Hepatocyte (in vitro differentiated cells): ENCODE data around the gene MAGOH. TPM values are rescaled to one million over a fixed set of nuclear protein-coding genes. Genes with fewer than 3 reads are reported as not detected.

Experiments
- DNase-seq: peaks from one replicate; pipeline ENCODE4 v3.0.0-alpha.2; 2016; ENCODE audit warnings: low spot score
- H2AFZ ChIP-seq: fragments of 200-600 bp; sonication (generic); 2 replicates; pipeline ENCODE4 v1.6.0; 2016; ENCODE audit warnings: antibody characterized with exemption, mild to moderate bottlenecking
- H3K27ac ChIP-seq: fragments of 200-600 bp; sonication (generic); 2 replicates; pipeline ENCODE4 v1.5.1; 2016; ENCODE audit warnings: mild to moderate bottlenecking
- H3K27me3 ChIP-seq: fragments of 200-600 bp; sonication (generic); 2 replicates; pipeline ENCODE4 v1.6.1; 2016
- H3K36me3 ChIP-seq: fragments of 200-600 bp; sonication (generic); replicated peaks from 2 replicates; pipeline ENCODE4 v1.5.1; 2016; ENCODE audit warnings: low read depth; ENCODE audit not compliant: insufficient read depth
- H3K4me1 ChIP-seq: fragments of 200-600 bp; sonication (generic); 2 replicates; pipeline ENCODE4 v1.5.1; 2016; ENCODE audit warnings: mild to moderate bottlenecking, moderate library complexity; ENCODE audit not compliant: insufficient read depth
- H3K4me2 ChIP-seq: fragments of 200-600 bp; sonication (generic); 2 replicates; pipeline ENCODE4 v1.6.0; 2016
- H3K4me3 ChIP-seq: fragments of 200-600 bp; sonication (generic); 2 replicates; pipeline ENCODE4 v1.5.1; 2016; ENCODE audit warnings: mild to moderate bottlenecking
- H3K79me2 ChIP-seq: fragments of 200-600 bp; sonication (generic); 2 replicates; pipeline ENCODE4 v1.6.0; 2017; ENCODE audit warnings: mild to moderate bottlenecking
- H3K9me2 ChIP-seq: fragments of 200-600 bp; sonication (generic); replicated peaks from 2 replicates; pipeline ENCODE4 v1.6.0; 2017; ENCODE audit warnings: mild to moderate bottlenecking; ENCODE audit not compliant: insufficient read depth
- H3K9me3 ChIP-seq: fragments of 200-600 bp; sonication (generic); 2 replicates; pipeline ENCODE4 v1.5.1; 2016; ENCODE audit warnings: low read depth, mild to moderate bottlenecking
- H4K20me1 ChIP-seq: fragments of 200-600 bp; sonication (generic); 2 replicates; pipeline ENCODE4 v1.6.0; 2016; ENCODE audit warnings: mild to moderate bottlenecking; ENCODE audit not compliant: insufficient read depth, poor library complexity, severe bottlenecking
- EZH2 ChIP-seq: fragments of 200-600 bp; sonication (generic); IDR thresholded peaks from 2 replicates; pipeline ENCODE4 v1.6.1; 2016; ENCODE audit warnings: antibody characterized with exemption, mild to moderate bottlenecking, borderline replicate concordance
- EZH2phosphoT487 ChIP-seq: fragments of 200-600 bp; sonication (generic); IDR thresholded peaks from one replicate; pipeline ENCODE4 v1.6.1; 2018; ENCODE audit warnings: antibody characterized with exemption, mild to moderate bottlenecking, low read depth, moderate library complexity; ENCODE audit not compliant: unreplicated experiment, severe bottlenecking
- WGBS: methylation state at CpG from one replicate; pipeline ENCODE4 v1.1.6; 2016; ENCODE audit warnings: low lambda C conversion rate; ENCODE audit errors: missing lambda C conversion rate; 5-methylcytosine and 5-hydroxymethylcytosine counted together
- polyA plus RNA-seq: library from polyadenylated mRNA; unstranded; fragments of >200 nt; fragmentation: Nextera tagmentation; extraction: Ambion mirVana; gene quantifications from 2 replicates; pipeline ENCODE4 v1.2.1, GENCODE V29; 2016
- total RNA-seq: library from RNA; depleted of rRNA; stranded (reverse); fragments of >200 nt; gene quantifications from 2 replicates; pipeline ENCODE4 v1.2.3, GENCODE V29; 2014
- TF ChIP-seq, protein P1 (sequence below): fragments of 200-600 bp; sonication (generic); IDR thresholded peaks from 2 replicates; pipeline ENCODE4 v1.5.1; 2016; ENCODE audit warnings: antibody characterized with exemption, mild to moderate bottlenecking; ENCODE audit not compliant: poor library complexity

Gene MAGOH
- total and polyA plus RNA-seq, 2 experiments from 2014 or later, result 28.4 to 35.2 TPM

DNA sequence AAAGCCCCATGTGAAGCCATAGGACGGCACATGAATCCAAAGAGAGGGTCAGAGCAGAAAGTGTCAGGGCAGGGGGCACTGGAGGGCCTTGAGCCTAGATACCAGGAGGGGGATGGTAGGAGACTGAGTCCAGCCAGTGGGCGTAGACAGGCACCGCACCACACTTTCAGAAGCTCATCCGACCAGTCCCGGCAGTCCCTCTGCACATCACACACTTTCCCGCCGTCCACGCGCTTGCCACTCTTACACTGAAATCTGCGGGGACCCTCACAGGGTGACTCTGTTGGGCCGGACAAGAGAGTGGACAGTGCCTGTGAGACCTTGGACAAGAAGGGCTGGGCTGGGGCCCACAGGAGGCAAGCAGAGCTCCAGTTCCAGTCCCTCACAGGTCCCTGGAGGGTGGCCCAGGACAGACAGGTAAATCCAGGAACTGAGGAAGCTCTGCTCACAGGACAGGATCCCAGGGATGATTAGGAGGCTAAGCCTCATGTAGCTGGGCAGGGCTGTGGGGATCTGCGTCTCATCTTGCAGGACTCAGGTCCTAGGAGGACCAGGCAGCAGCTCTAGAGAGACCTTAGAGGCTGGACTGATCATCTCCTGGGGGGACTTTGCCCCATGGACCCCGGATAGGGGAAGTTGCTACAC lies 36.3 kb upstream of the MAGOH start:
- no peak for TF ChIP-seq EZH2phosphoT487
- TF ChIP-seq, protein P1, sequence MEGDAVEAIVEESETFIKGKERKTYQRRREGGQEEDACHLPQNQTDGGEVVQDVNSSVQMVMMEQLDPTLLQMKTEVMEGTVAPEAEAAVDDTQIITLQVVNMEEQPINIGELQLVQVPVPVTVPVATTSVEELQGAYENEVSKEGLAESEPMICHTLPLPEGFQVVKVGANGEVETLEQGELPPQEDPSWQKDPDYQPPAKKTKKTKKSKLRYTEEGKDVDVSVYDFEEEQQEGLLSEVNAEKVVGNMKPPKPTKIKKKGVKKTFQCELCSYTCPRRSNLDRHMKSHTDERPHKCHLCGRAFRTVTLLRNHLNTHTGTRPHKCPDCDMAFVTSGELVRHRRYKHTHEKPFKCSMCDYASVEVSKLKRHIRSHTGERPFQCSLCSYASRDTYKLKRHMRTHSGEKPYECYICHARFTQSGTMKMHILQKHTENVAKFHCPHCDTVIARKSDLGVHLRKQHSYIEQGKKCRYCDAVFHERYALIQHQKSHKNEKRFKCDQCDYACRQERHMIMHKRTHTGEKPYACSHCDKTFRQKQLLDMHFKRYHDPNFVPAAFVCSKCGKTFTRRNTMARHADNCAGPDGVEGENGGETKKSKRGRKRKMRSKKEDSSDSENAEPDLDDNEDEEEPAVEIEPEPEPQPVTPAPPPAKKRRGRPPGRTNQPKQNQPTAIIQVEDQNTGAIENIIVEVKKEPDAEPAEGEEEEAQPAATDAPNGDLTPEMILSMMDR, result no peak
- no peak for TF ChIP-seq EZH2
- H3K79me2 ChIP-seq, result no peaks in the 10 kb centered on the region
- DNase-seq, result no peak

DNA sequence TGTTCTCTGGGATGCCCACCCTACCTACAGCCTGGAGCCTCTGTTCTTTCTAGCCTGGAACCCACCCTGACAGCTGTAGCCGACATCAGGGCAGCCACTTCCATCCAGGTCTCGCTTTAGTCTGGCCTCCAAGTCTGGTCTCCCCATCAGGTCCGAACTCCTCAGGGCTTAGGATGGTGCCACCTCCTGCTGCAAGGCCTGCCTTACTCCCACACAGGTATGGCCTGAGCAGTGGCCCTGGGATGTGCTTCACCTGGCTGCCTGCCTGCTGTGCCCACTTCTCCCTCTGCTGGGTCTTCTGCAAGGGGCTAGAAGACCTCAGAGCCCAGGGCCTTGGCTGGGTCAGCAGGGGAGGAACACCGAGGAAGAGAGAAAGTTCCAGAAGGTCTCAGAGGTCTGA lies 35.7 kb upstream of the MAGOH start:
- H3K27ac ChIP-seq, result no peak overlapping the region
- no peak overlapping the region for H3K4me2 ChIP-seq
- 97% methylated on average over 4 of the region's 4 CpGs for WGBS

More for the DNA sequence above, 36.3 kb upstream of the MAGOH start:
- Histone ChIP-seq H3K4me1 (no peaks in the 10 kb centered on the region), H3K9me2 (no peaks in the 10 kb centered on the region), H3K27ac (no peak overlapping the region), H3K9me3 (no peaks in the 10 kb centered on the region), H2AFZ (no peak overlapping the region), H3K4me2 (no peak overlapping the region), H3K36me3 (no peaks in the 10 kb centered on the region), H3K27me3 (no peaks in the 10 kb centered on the region), H4K20me1 (no peaks in the 10 kb centered on the region), H3K4me3 (no peak overlapping the region)
- WGBS, result 94% methylated on average over 13 of the region's 13 CpGs

DNA sequence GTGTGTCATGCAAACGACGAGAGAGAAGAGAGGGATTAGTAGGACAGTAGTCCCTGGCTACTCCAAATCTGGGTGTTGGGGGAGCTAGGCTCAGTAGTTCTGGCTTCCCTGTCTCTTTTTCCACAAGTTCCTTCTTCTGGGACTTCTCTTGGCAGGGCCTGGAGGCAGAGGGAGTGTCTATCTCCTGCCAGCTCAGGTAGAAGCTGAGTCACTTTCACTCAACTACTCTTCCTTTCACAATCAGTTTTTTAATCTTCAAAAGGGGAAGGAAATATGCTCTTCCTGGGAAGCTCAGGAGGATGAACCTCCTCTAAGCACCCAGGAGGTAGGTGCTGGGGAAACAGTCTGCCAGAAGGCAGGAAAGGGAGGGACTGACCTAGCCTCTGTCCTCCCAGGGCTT lies 35.2 kb upstream of the MAGOH start:
- Histone ChIP-seq H4K20me1 (no peaks in the 10 kb centered on the region), H3K4me2 (no peak overlapping the region), H3K4me3 (no peak overlapping the region), H2AFZ (no peak overlapping the region), H3K27ac (no peak overlapping the region), H3K79me2 (no peaks in the 10 kb centered on the region), H3K36me3 (no peaks in the 10 kb centered on the region), H3K27me3 (no peaks in the 10 kb centered on the region), H3K9me2 (no peaks in the 10 kb centered on the region), H3K9me3 (no peaks in the 10 kb centered on the region), H3K4me1 (no peaks in the 10 kb centered on the region)
- DNase-seq, result no peak
- TF ChIP-seq EZH2phosphoT487 (no peak), EZH2 (no peak)
- TF ChIP-seq, protein P1, result no peak
- 66% methylated on average over 2 of the region's 2 CpGs for WGBS

More for the DNA sequence above, 35.7 kb upstream of the MAGOH start:
- no peaks in the 10 kb centered on the region for H3K4me1 ChIP-seq
- H3K4me3 ChIP-seq, result no peak overlapping the region
- H3K9me2 ChIP-seq, result no peaks in the 10 kb centered on the region
- no peak overlapping the region for H2AFZ ChIP-seq
- no peaks in the 10 kb centered on the region for H3K79me2 ChIP-seq
- DNase-seq, result no peak
- TF ChIP-seq EZH2phosphoT487 (no peak), EZH2 (no peak)
- TF ChIP-seq, protein P1, result no peak
- H4K20me1 ChIP-seq, result no peaks in the 10 kb centered on the region
- H3K9me3 ChIP-seq, result no peaks in the 10 kb centered on the region
- no peaks in the 10 kb centered on the region for H3K36me3 ChIP-seq
- H3K27me3 ChIP-seq, result no peaks in the 10 kb centered on the region
